Tibial nerve (tissue), 4 donors: Measurements from ENCODE around the gene CXCL12. TPM values are rescaled to one million over a fixed set of nuclear protein-coding genes. Genes with fewer than 3 reads are reported as not detected.

Source experiments
- DNase-seq, 2 donors: peaks; one replicate each; pipeline ENCODE4 v3.0.0-alpha.2; 2019; ENCODE audit warnings: low spot score in 2 of 2
- H3K27ac ChIP-seq, 4 donors: fragments of 200-600 bp; sonication (generic) in 3 of 4; one replicate each; pipeline ENCODE4 v1.5.1; 2017 to 2019; ENCODE audit warnings: mild to moderate bottlenecking in 1 of 4
- H3K27me3 ChIP-seq, 2 donors: fragments of 200-600 bp; sonication (generic) in 1 of 2; one replicate each; pipeline versions ENCODE4 v1.5.1 to v1.6.0; 2017 to 2019
- H3K36me3 ChIP-seq, 3 donors: fragments of 200-600 bp; sonication (generic); one replicate each; pipeline ENCODE4 v1.5.1; 2018 to 2019
- H3K4me1 ChIP-seq, 4 donors: fragments of 200-600 bp; sonication (generic) in 3 of 4; one replicate each; pipeline ENCODE4 v1.5.1; 2017 to 2019
- H3K4me3 ChIP-seq, 4 donors: fragments of 200-600 bp; sonication (generic) in 3 of 4; one replicate each; pipeline ENCODE4 v1.5.1; 2017 to 2019; ENCODE audit warnings: mild to moderate bottlenecking in 1 of 4, moderate library complexity in 1 of 4
- H3K9me3 ChIP-seq, 4 donors: fragments of 200-600 bp; sonication (generic) in 3 of 4; one replicate each; pipeline ENCODE4 v1.5.1; 2017 to 2019
- EP300 ChIP-seq, 2 donors: sonication (generic); formaldehyde crosslinking; IDR thresholded peaks; one replicate each; pipeline ENCODE4 v1.6.1; 2017; ENCODE audit warnings: antibody characterized with exemption in 2 of 2, mild to moderate bottlenecking in 1 of 2
- POLR2A ChIP-seq, 2 donors: fragments of 450-650 bp; IDR thresholded peaks; one replicate each; pipeline ENCODE4 v1.6.1; 2017; ENCODE audit warnings: antibody characterized with exemption in 2 of 2, mild to moderate bottlenecking in 2 of 2, moderate library complexity in 2 of 2
- WGBS, 2 donors: methylation state at CpG; one replicate each; pipeline ENCODE4 v1.1.5; 2018; 5-methylcytosine and 5-hydroxymethylcytosine counted together
- total RNA-seq, 4 donors: library from RNA; depleted of rRNA; stranded (reverse); fragments of >200 nt; gene quantifications; one replicate each; pipeline ENCODE4 v1.1.0, GENCODE V29; 2016
- TF ChIP-seq, protein P1 (sequence below), 5 experiments: fragments of 200-600 bp in 3 of 5; fragments of 450-650 bp in 2 of 5; sonication (generic) in 3 of 5; IDR thresholded peaks; one replicate each; pipeline ENCODE4 v1.5.1; 2016 to 2019; ENCODE audit warnings: antibody characterized with exemption in 5 of 5, mild to moderate bottlenecking in 3 of 5, moderate library complexity in 2 of 5

Gene CXCL12
- total RNA-seq, 4 donors from 2014 or later = 35.0 to 119 (median 86.4) TPM

DNA sequence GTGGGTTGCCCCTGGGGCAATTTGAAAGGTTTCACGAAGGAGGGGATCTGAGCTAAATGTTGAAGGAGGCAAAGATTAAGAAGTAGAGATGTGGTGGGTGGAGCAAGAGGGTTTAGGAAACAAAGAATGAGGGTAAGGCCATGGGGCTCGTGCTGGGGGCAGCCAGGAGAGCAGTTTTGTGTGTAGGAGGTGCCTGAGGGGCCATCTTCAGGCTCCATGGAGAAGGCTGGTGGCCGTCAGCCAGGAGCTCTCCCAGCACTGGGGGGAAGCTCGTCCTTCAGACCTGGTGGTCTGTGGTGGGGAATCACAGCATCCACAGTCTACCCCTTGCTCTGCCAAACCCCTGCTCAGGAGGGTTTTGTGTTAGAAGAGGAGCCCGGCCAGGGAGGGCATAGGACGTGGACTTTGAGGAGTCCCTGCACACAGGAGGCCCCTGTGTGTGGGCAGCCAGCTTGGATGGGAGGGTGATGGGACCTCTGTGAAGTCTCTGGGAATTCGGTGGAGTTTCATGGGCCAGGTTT, 11.8 kb upstream of the CXCL12 start:
- WGBS, 2 donors = 75 to 78% methylated on average over 7 of the region's 7 CpGs
- Histone ChIP-seq H3K27me3 (no peaks in the 10 kb centered on the region), H3K36me3 (no peaks in the 10 kb centered on the region), H3K4me1 (peaks cover 0 to 9% (median 0%) of the 10 kb centered on the region in 4 donors), H3K4me3 (no peak overlapping the region), H3K27ac (no peak overlapping the region), H3K9me3 (no peaks in the 10 kb centered on the region)
- DNase-seq = no peak
- TF ChIP-seq EP300 (IDR thresholded peaks at IDR 0.05) = no peak
- TF ChIP-seq, protein P1, sequence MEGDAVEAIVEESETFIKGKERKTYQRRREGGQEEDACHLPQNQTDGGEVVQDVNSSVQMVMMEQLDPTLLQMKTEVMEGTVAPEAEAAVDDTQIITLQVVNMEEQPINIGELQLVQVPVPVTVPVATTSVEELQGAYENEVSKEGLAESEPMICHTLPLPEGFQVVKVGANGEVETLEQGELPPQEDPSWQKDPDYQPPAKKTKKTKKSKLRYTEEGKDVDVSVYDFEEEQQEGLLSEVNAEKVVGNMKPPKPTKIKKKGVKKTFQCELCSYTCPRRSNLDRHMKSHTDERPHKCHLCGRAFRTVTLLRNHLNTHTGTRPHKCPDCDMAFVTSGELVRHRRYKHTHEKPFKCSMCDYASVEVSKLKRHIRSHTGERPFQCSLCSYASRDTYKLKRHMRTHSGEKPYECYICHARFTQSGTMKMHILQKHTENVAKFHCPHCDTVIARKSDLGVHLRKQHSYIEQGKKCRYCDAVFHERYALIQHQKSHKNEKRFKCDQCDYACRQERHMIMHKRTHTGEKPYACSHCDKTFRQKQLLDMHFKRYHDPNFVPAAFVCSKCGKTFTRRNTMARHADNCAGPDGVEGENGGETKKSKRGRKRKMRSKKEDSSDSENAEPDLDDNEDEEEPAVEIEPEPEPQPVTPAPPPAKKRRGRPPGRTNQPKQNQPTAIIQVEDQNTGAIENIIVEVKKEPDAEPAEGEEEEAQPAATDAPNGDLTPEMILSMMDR (IDR thresholded peaks at IDR 0.05) = no peak
- no peak for TF ChIP-seq POLR2A (IDR thresholded peaks at IDR 0.05)

DNA sequence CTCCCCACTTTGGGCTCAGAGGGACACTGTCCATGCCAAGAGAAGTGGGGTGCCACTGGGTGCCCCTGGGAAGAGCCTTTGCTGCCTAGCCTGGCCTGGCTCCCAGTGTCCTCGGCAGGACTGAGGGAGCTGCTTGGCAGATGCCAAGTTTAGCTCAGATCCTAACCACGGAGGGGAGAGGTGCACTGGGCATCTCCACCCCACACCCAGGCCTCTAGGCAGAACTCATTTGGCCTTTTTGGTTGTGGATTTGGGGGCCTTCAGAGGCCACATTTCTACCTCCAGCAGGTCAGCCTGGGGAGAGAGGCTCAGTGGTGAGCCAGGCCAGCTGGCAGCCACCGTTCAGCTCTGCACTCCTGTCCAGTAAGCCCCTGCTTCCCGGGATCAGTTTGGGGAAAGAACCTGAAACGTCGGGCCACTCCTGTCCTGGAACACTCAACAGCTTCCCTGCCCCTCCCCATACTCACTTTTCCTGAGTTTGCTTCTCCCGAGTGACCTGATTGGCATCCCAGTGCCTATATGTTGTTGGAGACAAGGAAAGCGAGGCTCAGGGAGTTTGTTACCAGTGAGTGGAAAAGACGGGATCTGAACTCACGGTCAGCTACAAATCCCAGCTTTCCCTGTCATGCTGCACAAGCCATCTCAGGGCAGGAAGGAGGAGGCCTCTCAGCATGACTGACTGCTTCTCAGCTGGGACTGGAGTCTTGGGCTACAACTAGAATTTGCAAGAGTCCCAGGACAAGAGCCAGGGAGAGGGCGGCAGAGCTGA, 11.2 kb upstream of the CXCL12 start:
- DNase-seq = no peak
- Histone ChIP-seq H3K36me3 (no peaks in the 10 kb centered on the region), H3K27ac (no peak overlapping the region), H3K27me3 (no peaks in the 10 kb centered on the region), H3K4me1 (peaks cover 0 to 9% (median 0%) of the 10 kb centered on the region in 4 donors), H3K4me3 (no peak overlapping the region), H3K9me3 (no peaks in the 10 kb centered on the region)
- TF ChIP-seq, protein P1 (IDR thresholded peaks at IDR 0.05) = no peak
- no peak for TF ChIP-seq EP300 (IDR thresholded peaks at IDR 0.05)
- TF ChIP-seq POLR2A (IDR thresholded peaks at IDR 0.05) = no peak
- 75 to 77% methylated on average over 11 of the region's 11 CpGs for WGBS, 2 donors

DNA sequence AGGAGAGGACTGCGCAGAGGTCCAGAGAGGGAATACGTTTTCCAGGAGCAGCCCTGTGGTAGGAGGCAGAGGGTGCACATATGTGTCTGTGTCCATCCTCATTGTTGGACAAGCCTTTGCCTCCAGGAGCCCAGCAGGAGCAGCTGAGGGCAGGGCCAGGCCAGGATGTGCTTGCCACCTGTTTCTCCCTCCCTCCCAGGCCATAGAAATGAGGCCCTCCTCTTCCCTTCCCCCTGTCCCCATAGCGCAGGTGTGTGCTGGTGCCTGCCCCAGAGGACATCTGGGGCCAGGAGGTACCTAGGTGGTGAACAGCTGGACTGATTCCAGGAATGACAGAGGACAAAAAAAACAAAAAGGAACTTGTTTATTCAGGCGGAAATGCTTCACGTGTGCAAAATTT, 10.5 kb upstream of the CXCL12 start:
- peaks cover 0 to 9% (median 0%) of the 10 kb centered on the region in 4 donors for H3K4me1 ChIP-seq
- H3K4me3 ChIP-seq = no peak overlapping the region
- TF ChIP-seq EP300 (IDR thresholded peaks at IDR 0.05) = no peak
- no peak for TF ChIP-seq POLR2A (IDR thresholded peaks at IDR 0.05)
- TF ChIP-seq, protein P1 (IDR thresholded peaks at IDR 0.05) = no peak
- 56 to 63% methylated on average over 5 of the region's 5 CpGs for WGBS, 2 donors
- no peaks in the 10 kb centered on the region for H3K36me3 ChIP-seq
- H3K9me3 ChIP-seq = no peaks in the 10 kb centered on the region
- H3K27me3 ChIP-seq = no peaks in the 10 kb centered on the region
- no peak for DNase-seq
- no peak overlapping the region for H3K27ac ChIP-seq

DNA sequence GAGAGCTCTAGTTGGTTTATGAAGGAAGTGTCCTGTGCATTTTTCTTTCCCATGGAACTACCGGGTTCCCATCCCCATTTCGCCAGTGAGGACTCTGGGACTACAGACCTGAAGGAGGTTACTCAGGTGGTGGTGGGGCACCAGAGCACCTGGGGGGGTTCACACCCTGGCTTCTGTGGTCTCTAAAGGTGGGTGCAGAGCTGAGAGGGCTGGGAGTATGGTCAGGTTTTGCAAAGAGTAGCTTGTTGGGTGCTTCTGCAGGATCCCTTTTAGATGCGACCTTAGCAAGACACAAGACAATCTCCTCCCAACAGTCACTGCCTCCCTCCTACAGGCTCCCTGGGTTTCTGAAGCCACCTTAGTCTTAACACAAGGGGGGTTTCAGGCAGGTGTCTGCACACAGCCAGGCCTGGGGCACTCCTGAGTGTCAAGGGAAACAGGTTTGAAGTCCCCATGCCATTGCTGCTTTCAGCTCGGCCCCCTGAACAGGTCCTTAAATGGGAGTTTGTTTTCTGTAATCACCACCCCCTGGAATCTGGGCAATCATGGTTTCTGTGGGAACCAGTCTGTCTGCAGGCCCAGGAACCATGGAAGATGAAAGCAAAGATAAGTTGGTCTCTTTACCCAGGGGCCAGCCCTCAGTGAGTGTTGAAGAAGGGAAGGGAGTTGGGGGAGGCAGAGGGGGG, 9.9 kb upstream of the CXCL12 start:
- H3K4me3 ChIP-seq = no peak overlapping the region
- H3K4me1 ChIP-seq = peaks cover 0 to 9% (median 0%) of the 10 kb centered on the region in 4 donors
- TF ChIP-seq EP300 (IDR thresholded peaks at IDR 0.05) (no peak), POLR2A (IDR thresholded peaks at IDR 0.05) (no peak)
- TF ChIP-seq, protein P1 (IDR thresholded peaks at IDR 0.05) = no peak
- H3K36me3 ChIP-seq = no peaks in the 10 kb centered on the region
- H3K27ac ChIP-seq = no peak overlapping the region
- 89 to 90% methylated on average over 4 of the region's 4 CpGs for WGBS, 2 donors
- H3K27me3 ChIP-seq = no peaks in the 10 kb centered on the region
- no peak for DNase-seq
- no peaks in the 10 kb centered on the region for H3K9me3 ChIP-seq
